ENCODE results near the gene ERFL.
"Not testable (repeated sequence)": the region's sequence is repeated elsewhere in the genome, so short reads cannot be mapped to it uniquely, and the experiment has no call there.

Gene ERFL

DNA sequence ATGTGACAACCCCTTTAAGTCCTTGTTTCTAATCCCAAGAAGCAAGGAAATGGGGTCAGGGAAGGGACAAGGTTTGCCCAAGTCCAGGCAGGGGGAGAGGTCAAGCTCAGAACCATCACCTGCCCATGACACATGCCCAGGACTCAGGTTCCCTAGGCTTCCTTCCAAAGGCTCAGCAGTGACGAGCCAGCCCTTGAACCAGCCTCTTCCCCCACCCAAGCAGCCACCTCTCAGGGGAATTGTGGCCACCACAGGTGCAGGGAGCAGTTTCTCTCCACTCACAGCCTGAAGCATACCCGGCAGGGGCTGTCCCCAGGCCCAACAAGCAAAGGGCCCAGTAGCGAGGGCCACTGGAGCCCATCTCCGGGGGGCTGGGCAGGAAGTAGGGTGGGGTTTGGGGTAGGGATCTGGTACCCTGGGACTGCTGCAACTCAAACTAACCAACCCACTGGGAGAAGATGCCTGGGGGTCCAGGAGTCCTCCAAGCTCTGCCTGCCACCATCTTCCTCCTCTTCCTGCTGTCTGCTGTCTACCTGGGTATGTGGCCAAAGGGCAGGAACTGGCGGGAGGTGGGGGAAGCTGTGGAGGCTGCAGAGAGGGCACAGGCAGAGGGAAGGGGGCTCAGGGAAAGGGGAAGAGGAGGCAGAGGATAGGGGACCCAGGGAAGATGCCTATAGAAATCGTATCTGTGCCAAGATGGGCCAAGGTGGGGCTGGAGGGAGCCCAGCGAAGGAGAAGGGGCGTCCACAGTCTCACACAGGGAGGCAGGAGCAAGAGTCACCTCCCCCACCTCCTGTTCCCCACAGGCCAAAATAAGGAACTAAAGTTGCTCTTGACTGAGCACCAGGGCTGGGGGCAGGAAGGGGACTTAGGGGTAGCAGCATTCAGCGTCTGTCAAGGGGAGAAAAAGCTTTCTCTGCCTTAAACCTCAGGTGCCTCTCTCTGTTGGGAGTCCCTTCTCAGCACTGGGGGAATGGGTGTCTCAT is 51.1 kb downstream of the ERFL start, which contains the start of gene CD79A:
CD79A (plus strand) TSS at position 433 of the 986 bp plus-strand sequence; CDS start at position 459, 26 bp downstream.
- DNase-seq (ENCODE audit: low spot score) = no peak

DNA sequence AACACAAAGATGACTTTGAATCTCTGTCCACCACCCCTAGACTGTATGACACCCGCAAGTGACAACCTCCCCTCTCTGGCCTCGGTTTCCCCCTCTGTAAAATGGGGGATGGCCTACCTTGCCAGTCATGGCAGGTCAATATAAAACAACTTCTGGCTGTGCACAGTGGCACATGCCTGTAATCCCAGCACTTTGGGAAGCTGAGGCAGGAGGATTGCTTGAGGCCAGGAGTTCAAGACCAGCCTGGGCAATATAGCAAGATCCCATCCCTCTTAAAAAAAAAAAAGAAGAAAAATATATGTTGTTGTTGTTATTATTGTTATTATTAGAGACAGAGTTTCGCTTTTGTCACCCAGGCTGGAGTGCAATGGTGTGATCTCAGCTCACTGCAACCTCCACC is 52.3 kb downstream of the ERFL start:
- DNase-seq (ENCODE audit: low spot score) = not testable (repeated sequence)

DNA sequence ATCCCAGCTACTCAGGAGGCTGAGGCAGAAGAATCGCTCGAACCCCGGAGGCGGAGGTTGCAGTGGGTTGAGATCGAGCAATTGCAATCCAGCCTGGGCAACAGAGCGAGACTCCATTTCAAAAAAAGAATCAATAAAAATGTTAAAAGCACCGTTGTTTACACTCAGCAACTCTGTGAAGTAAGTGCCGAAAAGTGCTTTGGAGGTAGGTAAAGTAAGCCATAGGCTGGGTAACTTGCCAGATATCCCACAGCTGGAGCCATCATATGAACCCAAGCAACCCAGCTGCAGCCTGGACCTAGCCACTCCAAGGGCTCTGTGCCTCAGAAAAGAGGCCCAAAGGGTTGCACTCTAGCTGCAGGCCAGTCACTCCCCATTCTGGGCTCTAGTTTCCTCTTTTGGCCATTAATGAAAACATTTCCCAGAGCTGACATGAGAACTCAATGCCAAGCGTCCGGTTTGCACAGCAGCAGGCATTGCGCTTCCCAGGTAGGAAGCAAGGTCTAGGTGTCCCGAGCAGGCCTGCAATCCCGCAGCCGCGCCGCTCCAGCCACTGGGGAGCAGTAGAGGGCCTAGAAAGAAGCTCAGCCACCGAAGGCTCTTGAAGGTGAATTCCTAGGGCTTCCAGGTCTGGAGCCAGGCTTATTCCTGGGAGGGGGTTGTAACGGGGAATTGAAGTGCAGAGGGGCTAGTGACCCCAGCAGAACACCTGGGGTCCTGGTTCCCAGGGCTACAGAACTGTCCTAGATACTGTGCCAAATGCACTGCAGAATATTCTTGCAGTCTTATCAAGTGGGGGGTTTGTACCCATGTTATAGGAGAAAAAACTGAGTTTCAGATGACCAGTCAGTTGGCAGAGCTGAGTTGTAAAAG is 55.2 kb downstream of the ERFL start:
- DNase-seq (ENCODE audit: low spot score) = peak; percentile 93

DNA sequence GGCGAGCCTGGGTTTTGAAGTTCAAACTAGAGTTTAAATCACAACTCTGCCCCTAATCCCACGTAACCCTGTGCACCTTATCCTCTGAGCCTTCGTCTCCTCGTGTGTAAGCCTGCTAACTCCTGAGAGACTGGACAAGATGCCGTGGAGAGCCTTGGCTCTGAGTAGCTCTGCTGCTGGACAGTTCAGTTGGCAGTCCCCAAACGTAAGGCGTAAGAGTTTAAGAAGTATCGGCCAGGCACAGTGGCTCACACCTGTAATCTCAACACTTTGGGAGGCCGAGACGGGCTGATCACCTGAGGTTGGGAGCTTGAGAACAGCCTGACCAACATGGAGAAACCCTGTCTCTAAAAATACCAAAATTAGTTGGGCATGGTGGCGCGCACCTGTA is 55.9 kb downstream of the ERFL start:
- no peak for DNase-seq (ENCODE audit: low spot score)

DNA sequence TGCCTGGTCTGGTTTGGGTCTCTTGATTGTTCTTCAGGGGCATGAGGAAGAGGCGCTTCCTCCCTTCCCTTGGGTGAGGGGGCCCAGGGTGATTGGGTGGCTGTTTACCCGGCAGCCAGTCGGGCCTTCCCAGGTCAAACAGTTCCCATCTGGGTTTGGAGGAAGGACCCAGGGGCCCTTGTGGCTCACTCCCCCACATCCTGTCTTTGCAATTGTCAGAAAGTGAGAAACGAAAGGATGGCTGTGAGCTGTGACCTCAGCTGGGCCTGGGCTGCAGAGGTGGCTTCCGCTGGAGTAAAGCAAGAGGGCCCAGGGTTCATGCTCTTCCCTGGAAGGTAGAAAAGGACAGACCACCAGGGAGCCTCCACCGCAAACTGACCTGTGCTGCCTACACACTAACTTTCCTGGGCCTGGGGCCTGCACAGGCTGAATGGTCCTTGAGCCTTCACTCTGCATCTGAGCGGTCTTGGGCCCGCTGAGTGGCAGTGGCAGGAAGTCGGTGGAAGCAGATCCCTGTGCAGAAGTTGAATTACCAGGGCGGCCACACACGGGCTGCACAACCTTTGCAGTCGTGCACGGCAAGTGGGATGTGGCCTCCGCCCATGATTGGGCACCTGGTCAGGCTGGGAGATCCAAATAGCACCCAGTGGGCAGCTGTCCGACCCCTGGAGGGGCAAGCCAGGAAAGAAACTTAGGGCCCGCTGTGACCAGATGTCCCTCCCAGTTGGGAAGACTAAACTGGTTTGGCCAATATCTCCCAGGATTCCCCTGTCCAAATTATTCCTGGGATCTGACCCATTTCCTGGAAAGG is 56.5 kb downstream of the ERFL start:
- DNase-seq (ENCODE audit: low spot score) = no peak

DNA sequence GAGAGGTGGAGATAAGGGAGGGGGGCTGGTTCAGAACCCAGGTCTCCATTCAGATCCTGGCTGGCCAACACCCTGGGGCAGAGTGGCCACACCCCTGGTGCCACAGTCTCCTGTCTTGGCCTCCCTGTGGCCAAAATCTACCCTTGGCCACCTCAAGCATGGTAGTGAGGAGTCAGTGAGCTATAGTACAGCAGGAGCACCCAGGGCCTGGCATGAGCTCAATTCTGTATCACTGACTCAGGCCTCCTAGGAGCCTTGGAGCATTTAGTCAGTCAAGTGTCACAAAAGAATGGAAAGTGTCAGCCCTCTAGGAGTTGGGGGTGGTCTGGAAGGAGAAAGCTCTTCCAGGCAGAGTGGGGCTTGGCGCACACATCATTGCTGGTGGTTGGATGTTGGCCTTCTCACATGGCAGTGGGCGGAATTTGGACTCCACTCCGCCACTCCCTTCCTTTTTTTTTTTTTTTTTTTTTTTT is 57.8 kb downstream of the ERFL start:
- DNase-seq (ENCODE audit: low spot score) = no peak

DNA sequence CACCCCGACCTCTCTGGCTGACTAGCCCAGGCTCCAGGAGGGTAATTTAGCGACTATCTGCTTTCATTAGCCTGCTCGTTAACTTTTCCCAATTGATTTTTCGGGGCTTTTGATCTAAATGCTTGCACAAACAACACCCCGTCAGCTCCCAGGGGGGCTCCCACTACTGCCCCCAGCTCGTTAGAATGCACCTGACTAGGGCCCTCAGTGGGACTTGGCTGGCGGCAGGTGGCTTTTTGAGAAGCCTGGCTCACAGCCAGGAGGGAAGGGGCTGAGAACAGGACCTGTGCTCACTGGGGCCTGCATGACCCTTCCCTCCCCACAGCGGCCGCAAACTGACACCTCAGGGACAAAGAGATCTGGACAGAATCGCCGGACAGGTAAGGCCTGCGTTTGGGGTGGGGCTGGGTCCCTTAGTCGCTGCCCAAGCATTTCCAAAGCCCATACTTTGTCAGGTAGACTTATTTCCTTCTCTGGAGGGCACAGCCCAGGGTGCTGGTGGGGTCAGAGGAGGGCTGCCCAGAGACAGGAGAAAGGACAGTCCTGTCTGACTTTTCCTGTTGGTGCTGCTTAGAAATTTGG is 58.8 kb downstream of the ERFL start:
- DNase-seq (ENCODE audit: low spot score) = no peak

DNA sequence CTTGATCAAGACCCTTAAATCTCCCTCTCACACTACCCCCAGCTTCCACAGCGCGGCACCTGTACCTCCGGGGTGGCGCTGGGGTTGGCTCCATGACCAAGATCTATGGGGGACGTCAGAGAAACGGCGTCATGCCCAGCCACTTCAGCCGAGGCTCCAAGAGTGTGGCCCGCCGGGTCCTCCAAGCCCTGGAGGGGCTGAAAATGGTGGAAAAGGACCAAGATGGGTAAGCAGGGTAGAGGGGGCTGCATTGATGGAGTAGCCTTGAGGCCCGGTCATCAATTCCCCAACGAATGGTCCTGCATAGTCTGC is 59.3 kb downstream of the ERFL start:
- no peak for DNase-seq (ENCODE audit: low spot score)

- no peak for DNase-seq (ENCODE audit: low spot score)
Observed at GRCh38 chr19:41868120-41868988, 59.9 kb downstream of the ERFL start.

GRCh38 chr19:41866284-41866683 is 62.0 kb downstream of the ERFL start:
- DNase-seq (ENCODE audit: low spot score) = no peak

- no peak for DNase-seq (ENCODE audit: low spot score)
Observed at GRCh38 chr19:41864374-41864773, 63.9 kb downstream of the ERFL start.

- no peak for DNase-seq (ENCODE audit: low spot score)
Observed at GRCh38 chr19:41863209-41863931, 64.9 kb downstream of the ERFL start.

DNA sequence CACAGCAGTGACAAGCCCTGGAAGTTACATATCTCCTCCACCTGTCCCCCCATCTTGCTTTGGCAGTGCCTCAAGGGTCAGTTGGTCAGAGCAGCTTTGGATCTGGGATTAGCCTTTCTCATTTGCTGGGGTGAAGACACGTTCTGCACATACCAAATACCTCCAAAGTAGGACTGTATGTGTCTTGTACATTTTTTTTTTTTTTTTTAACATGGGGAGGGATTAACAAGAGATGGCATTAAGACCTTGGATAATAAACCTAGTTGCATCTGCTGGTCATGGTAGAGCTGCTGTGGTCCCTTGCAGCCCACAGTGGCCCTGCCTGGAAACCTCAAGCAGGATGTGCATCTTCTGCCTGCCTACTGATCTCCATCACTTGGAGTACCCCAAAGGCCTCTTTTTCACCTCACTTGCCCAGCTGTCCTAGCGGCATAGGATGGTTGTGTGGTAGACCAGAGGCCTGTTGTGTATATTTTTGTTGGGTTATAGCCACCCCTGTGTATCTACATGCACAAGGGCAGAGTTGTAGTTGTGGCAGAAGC is 65.7 kb downstream of the ERFL start:
- DNase-seq (ENCODE audit: low spot score) = no peak

GRCh38 chr19:41861846-41862245 is 66.4 kb downstream of the ERFL start:
- no peak for DNase-seq (ENCODE audit: low spot score)

DNA sequence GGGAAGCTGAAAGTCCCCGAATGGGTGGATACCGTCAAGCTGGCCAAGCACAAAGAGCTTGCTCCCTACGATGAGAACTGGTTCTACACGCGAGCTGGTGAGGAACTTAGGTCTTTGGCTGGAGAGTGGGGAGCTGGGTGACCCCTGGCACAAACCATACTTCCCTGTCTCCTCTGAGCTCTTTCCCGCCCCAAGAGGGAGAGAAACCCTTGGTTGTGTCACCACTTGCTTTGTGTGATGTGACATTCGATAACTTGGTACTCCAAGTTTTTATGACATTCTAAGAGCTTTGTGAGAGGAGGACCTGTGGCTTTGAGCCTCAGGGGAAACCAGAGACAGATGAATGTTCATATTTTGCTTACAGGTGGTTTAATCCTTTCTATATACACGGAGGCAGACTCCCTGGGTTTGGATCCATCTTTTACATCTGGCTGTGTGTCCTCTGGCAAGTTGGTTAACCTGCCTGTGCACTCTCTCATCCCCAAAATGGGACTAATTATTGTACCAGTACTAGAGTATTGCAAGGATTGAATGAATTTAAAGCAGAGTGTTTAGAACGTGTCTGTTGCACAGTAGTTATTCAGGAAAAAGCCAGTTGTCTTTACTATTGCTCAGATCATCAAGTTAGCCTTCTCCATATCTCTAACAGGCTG is 67.0 kb downstream of the ERFL start:
- no peak for DNase-seq (ENCODE audit: low spot score)

- DNase-seq (ENCODE audit: low spot score) = no peak
Observed at GRCh38 chr19:41860419-41861115, 67.7 kb downstream of the ERFL start.

GRCh38 chr19:41859618-41860418 is 68.4 kb downstream of the ERFL start, which contains the start of gene RPS19:
TSS of gene RPS19 (plus strand) at chr19:41860255. CDS start at chr19:41860775, 520 bp downstream.
- peak; percentile 99 for DNase-seq (ENCODE audit: low spot score)

All from SW480 (cell line).